Measurements from ENCODE around the gene COL4A2. TPM values are rescaled to one million over a fixed set of nuclear protein-coding genes. Genes with fewer than 3 reads are reported as not detected.

Gene COL4A2
- polyA plus RNA-seq, 2 of the 4 experiments (the other 2 are of a cell fraction): 46.9 to 119 TPM

- no peak for TF ChIP-seq REST (IDR thresholded peaks at IDR 0.05)
Measured at GRCh38 chr13:110365876-110366275, 58.8 kb downstream of the COL4A2 start (continued).

GRCh38 chr13:110366733-110367132 lies 59.6 kb downstream of the COL4A2 start:
- ATAC-seq: no peak
- Histone ChIP-seq H3K4me3 (no peak overlapping the region), H3K4me1 (peaks cover 16% of the 10 kb centered on the region), H3K9me3 (no peaks in the 10 kb centered on the region), H3K27ac (no peak overlapping the region), H3K4me2 (no peak overlapping the region)
- no peak for FAIRE-seq
- no peak for TF ChIP-seq REST (IDR thresholded peaks at IDR 0.05)
- no peak for TF ChIP-seq TP53 (CRISPR knock-in tag; IDR thresholded peaks at IDR 0.05)
- TF ChIP-seq NPAS2 (CRISPR knock-in tag; IDR thresholded peaks at IDR 0.05; ENCODE audit: borderline replicate concordance): no peak
- TF ChIP-seq BCL3 (IDR thresholded peaks at IDR 0.05): no peak
- TF ChIP-seq PHF8 (IDR thresholded peaks at IDR 0.05; ENCODE audit: borderline replicate concordance, low read depth): no peak
- TF ChIP-seq ATOH8 (CRISPR knock-in tag; IDR thresholded peaks at IDR 0.05; ENCODE audit: low read depth): no peak
- TF ChIP-seq SREBF2 (IDR thresholded peaks at IDR 0.05): no peak
- TF ChIP-seq JUNB (IDR thresholded peaks at IDR 0.05): no peak
- no peak for TF ChIP-seq CEBPB (IDR thresholded peaks at IDR 0.05)
- ChIA-PET POLR2A (no interaction called here), CTCF (no interaction called here)
- WGBS (ENCODE audit: missing lambda C conversion rate): 85% methylated on average over 3 of the region's 3 CpGs
- DNase-seq (ENCODE audit: low read depth in 1 of 2, low spot score in 1 of 2): no peak

GRCh38 chr13:110367620-110368019 lies 60.5 kb downstream of the COL4A2 start:
- DNase-seq (ENCODE audit: low read depth in 1 of 2, low spot score in 1 of 2): no peak
- Histone ChIP-seq H3K9me3 (no peaks in the 10 kb centered on the region), H3K4me1 (peaks cover 25% of the 10 kb centered on the region), H3K4me2 (no peak overlapping the region), H3K27ac (peak overlapping the region in 1 of 2 experiments; percentile 43; a peak in 1 of 6 replicates), H3K4me3 (no peak overlapping the region)
- WGBS (ENCODE audit: missing lambda C conversion rate): 45% methylated on average over 4 of the region's 4 CpGs
- TF ChIP-seq NR3C1 (IDR thresholded peaks at IDR 0.05): no peak
- TF ChIP-seq FOXS1 (CRISPR knock-in tag; IDR thresholded peaks at IDR 0.05): no peak
- no peak for TF ChIP-seq CEBPB (IDR thresholded peaks at IDR 0.05)
- TF ChIP-seq TFCP2L1 (CRISPR knock-in tag; IDR thresholded peaks at IDR 0.05): no peak
- no peak for TF ChIP-seq NPAS2 (CRISPR knock-in tag; IDR thresholded peaks at IDR 0.05; ENCODE audit: borderline replicate concordance)
- no peak for TF ChIP-seq RNF2 (IDR thresholded peaks at IDR 0.05; ENCODE audit: borderline replicate concordance, low read depth)
- no peak for TF ChIP-seq ESRRA (IDR thresholded peaks at IDR 0.05; ENCODE audit: borderline replicate concordance, low read length)
- TF ChIP-seq FOSL2 (IDR thresholded peaks at IDR 0.05): no peak
- no peak for TF ChIP-seq FOSL2 (CRISPR knock-in tag; IDR thresholded peaks at IDR 0.05)
- TF ChIP-seq MAX (IDR thresholded peaks at IDR 0.05): no peak
- no peak for ATAC-seq
- no peak for FAIRE-seq
- POLR2A ChIA-PET: no interaction called here
- CTCF ChIA-PET: no interaction called here
